GM18868 (cell line): ENCODE measurements around the gene ZNF23.

Source experiments
- ATAC-seq: cut with Tn5 transposase; IDR thresholded peaks from one replicate; pipeline ENCODE4 v1.9.1; 2021; ENCODE audit warnings: mild to moderate bottlenecking, moderate library complexity; ENCODE audit not compliant: unreplicated experiment

Gene ZNF23

GRCh38 chr16:71428385-71428784, 33.7 kb downstream of the ZNF23 start:
- ATAC-seq, result no peak

GRCh38 chr16:71426880-71427615, 35.0 kb downstream of the ZNF23 start:
- ATAC-seq, result no peak

DNA sequence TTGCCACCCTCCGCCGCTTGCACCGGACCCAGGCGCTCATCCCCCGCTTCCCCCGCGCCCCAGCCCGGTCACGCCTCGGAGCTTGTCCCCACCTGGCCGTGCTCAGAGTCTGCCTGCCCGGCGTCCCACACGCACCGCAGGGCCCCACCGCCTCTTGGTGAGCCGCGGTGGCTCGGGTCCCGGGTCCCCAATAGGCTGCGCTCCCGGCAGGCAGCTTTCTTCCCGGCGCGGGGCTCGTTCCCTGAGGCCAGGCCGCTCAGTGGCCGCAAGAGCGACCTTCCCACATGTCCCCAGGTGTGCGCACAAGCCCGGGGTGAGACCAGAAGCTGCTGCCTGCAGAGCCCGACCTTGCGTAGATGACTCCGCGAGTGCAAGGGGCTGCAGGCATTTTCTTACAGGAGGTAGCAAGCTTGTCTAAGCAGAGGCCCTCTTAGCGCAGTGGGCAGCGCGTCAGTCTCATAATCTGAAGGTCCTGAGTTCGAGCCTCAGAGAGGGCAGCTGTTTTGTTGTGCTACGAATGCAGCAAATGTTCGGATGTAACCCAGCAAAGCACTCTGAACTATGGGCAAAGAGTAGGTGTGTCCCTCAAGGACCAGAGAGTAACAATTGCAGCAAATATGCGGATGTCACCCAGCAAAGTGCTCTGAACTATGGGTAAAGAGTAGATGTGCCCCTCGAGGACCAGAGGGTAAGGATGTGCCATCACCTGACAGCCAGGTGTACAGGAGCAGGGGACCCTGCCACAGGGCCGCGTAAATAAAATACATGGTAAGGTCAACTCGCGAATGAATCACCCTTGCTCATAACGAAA, 35.8 kb downstream of the ZNF23 start:
- peak; percentile 85 for ATAC-seq

- ATAC-seq, result no peak
Measured at GRCh38 chr16:71425746-71426068, 36.3 kb downstream of the ZNF23 start.

- ATAC-seq, result no peak
Measured at GRCh38 chr16:71424626-71425025, 37.4 kb downstream of the ZNF23 start.

GRCh38 chr16:71423865-71424264, 38.2 kb downstream of the ZNF23 start:
- no peak for ATAC-seq

DNA sequence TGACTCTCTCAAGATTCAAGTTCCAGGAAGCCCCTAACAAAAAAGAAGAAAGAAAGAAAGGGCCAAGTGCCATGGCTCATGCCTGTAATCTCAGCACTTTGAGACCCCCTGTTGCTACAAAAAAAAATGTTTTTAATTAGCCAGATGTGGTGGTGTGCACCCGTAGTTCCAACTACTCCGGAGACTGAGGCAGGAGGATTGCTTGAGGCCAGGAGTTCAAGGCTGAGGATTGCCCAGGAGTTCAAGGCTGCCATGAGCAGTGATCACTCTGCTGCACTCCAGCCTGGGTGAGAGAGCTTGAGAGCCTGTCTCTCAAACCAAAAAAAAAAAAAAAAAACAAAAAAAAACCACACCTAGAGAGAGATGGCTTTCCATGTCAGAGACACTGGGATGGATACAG, 39.0 kb downstream of the ZNF23 start:
- ATAC-seq, result no peak

GRCh38 chr16:71421911-71422310, 40.1 kb downstream of the ZNF23 start:
- ATAC-seq, result no peak

DNA sequence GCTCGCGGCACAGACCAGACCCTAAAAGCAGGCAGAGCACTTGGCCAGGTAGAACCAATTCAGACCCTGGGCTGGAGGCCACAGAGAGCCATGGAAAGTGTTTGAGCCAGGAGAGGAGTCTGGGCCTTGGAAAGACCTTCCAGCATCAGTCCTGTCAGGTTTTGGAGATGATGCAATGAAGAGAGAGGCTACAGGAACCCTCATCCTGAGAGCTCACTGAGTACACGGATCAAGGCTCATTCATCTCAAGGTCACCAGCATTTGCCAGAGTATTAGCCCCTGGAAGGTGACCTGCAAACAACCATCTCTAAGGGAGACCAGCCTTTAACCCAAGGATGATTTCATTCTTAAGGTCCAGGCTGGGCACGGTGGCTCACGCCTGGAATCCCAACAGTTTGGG, 48.0 kb downstream of the ZNF23 start:
- no peak for ATAC-seq

GRCh38 chr16:71413341-71413740, 48.7 kb downstream of the ZNF23 start:
- ATAC-seq, result no peak

GRCh38 chr16:71412270-71413160, 49.5 kb downstream of the ZNF23 start:
- ATAC-seq, result no peak

DNA sequence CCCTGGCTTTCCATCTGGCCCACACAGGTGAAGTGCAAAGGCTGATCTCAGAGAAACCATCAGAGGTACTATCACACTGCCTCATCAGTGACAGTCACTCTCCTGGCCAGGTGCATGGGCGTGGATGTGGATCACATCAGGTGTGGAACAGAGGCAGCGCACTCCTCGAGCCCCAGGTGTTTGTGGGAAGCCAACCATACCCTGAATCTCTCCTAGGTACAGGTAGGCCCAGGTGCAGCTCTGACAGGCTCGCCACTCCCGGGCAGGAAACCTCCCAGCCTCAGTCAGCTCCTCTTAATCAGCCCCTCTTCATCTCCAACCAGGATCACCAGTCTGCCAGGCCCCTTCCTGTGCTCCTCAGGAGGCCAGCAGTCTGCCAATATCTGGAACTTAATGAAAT, 51.9 kb downstream of the ZNF23 start:
- no peak for ATAC-seq

- ATAC-seq, result no peak
Measured at GRCh38 chr16:71409011-71409775, 52.9 kb downstream of the ZNF23 start.

GRCh38 chr16:71408536-71408935, 53.5 kb downstream of the ZNF23 start:
- ATAC-seq, result no peak

GRCh38 chr16:71407731-71408130, 54.3 kb downstream of the ZNF23 start:
- ATAC-seq, result no peak

DNA sequence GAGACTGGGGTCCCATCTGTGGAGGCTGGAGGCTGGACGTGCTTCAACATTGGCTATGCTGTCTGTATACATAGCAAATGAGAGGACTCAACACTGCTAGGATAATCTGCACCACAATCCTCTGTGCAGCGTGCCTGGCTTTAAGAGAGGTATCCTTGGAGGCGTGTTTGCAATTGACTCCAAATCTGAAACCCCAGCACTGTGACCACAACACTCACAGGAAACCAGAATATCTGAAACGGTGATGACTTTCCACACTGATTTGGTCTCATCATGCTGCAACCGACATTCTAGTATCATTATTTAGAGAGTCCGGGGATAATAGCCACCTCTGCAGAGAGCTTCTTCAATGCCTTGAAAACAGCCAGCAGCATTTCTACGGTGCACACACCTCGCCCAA, 55.3 kb downstream of the ZNF23 start:
- no peak for ATAC-seq

DNA sequence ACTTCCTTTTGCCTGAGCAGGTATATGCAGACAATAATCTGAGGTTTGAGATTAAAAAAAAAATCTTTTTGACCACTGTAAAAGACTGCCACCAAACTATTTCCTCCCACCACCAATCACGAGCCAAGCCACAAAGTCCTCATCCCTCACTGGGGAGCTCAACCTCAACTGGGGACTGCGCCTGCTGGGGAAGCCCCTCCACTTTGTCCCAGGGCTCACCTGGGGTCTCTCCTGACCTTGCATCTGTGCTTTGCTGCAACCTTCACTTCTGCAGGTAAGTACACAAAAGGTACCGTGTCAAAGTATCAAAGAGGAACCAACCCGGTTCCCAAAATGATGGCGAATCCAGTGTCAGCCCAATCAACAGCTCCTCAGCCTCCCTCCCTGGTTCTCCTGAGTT, 55.7 kb downstream of the ZNF23 start:
- ATAC-seq, result no peak

GRCh38 chr16:71404364-71404763, 57.7 kb downstream of the ZNF23 start:
- no peak for ATAC-seq

DNA sequence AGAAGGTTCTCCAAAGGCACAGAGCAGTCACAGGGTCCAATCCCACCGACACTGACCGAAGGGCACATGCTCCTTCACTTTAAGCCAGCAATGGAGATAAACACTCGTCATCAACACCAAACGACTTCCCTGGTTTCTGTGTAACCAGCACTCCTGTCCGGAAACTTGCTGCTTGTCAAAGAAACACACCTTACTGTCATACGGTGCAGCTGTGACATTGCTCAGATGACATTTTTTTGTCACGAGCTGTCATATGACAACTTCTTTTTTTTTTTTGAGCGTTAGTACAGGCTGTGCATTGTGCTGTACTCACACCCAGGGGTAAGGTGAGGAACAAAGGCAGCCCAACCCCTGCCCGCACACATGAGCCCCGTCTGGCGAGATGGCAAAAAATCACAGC, 59.4 kb downstream of the ZNF23 start:
- no peak for ATAC-seq

DNA sequence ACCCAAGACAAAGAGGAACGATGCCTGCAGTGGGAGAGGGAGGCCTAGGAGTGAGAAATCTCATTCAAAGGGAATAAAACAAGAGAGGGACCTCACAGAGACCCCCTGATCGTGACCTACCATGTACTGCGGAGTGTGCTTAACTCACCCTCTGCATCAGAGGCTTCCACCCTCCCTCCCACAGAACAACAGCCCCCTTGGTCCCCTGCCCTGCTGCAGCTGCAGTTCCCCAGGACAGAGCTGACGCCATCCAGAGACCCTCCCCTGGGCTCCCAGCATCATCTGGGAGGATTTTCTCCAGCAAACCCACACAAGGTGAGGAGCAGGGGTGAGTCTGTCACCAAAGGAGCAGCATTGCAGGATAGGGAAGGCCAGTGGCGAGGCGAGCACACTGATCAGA, 60.0 kb downstream of the ZNF23 start:
- ATAC-seq, result no peak
